HG02870 (cell line): Measurements from ENCODE around the gene NUDT1.

Source experiments
- ATAC-seq: cut with Tn5 transposase; IDR thresholded peaks from one replicate; pipeline ENCODE4 v1.9.1; 2021; ENCODE audit warnings: mild to moderate bottlenecking, moderate library complexity; ENCODE audit not compliant: unreplicated experiment

NUDT1 gene

GRCh38 chr7:2241580-2242540 is at the start of gene NUDT1, which contains the start of gene MRM2:
Gene NUDT1, plus strand, starts transcription at chr7:2242226. Its CDS starts 2,349 bp downstream, at chr7:2244575.
Gene MRM2, minus strand, starts transcription at chr7:2242205. Its CDS starts 36 bp downstream, at chr7:2242169.
- peak; percentile 57 for ATAC-seq

GRCh38 chr7:2192831-2193534 is 49.0 kb upstream of the NUDT1 start:
- no peak for ATAC-seq

- ATAC-seq: no peak
Measured at GRCh38 chr7:2193575-2194305, 48.3 kb upstream of the NUDT1 start.

- ATAC-seq: no peak
Measured at GRCh38 chr7:2195400-2196246, 46.4 kb upstream of the NUDT1 start.

- no peak for ATAC-seq
Measured at GRCh38 chr7:2196381-2197378, 45.3 kb upstream of the NUDT1 start.

GRCh38 chr7:2197436-2198155 is 44.4 kb upstream of the NUDT1 start:
- ATAC-seq: no peak

- ATAC-seq: no peak
Measured at GRCh38 chr7:2198206-2198605, 43.8 kb upstream of the NUDT1 start.

GRCh38 chr7:2198760-2199159 is 43.3 kb upstream of the NUDT1 start:
- ATAC-seq: no peak

GRCh38 chr7:2199528-2199927 is 42.5 kb upstream of the NUDT1 start:
- ATAC-seq: no peak

- ATAC-seq: no peak
Measured at GRCh38 chr7:2199956-2200583, 42.0 kb upstream of the NUDT1 start.

GRCh38 chr7:2200584-2200980 is 41.4 kb upstream of the NUDT1 start:
- ATAC-seq: no peak

GRCh38 chr7:2201128-2201527 is 40.9 kb upstream of the NUDT1 start:
- ATAC-seq: no peak

GRCh38 chr7:2201686-2202360 is 40.2 kb upstream of the NUDT1 start:
- no peak for ATAC-seq

- ATAC-seq: no peak
Measured at GRCh38 chr7:2202361-2202761, 39.7 kb upstream of the NUDT1 start.

GRCh38 chr7:2202901-2203765 is 38.9 kb upstream of the NUDT1 start:
- ATAC-seq: no peak

- no peak for ATAC-seq
Measured at GRCh38 chr7:2203766-2204300, 38.2 kb upstream of the NUDT1 start.
